HepG2 (cell line): ENCODE measurements around the gene PPRC1. TPM values are rescaled to one million over a fixed set of nuclear protein-coding genes. Genes with fewer than 3 reads are reported as not detected.

Source experiments
- CREB1 ChIP-seq, 2 experiments: fragments of 450-650 bp in 1 of 2; IDR thresholded peaks; 2 replicates each; pipeline ENCODE4 v1.6.1; 2016 to 2017; ENCODE audit warnings: control low read depth in 1 of 2, mild to moderate bottlenecking in 1 of 2, missing compliant biosample characterization in 1 of 2, missing genetic modification characterization in 1 of 2
- ERF ChIP-seq: IDR thresholded peaks from 2 replicates; pipeline ENCODE4 v1.6.1; 2018; ENCODE audit warnings: missing biosample characterization, missing genetic modification reagents
- FOXO1 ChIP-seq: sonication (generic); formaldehyde crosslinking; IDR thresholded peaks from 2 replicates; pipeline ENCODE4 v1.4.0; 2020; ENCODE audit warnings: missing genetic modification reagents
- HNF4A ChIP-seq: sonication (generic); formaldehyde crosslinking; IDR thresholded peaks from 2 replicates; pipeline ENCODE4 v1.4.0; 2020; ENCODE audit warnings: missing genetic modification reagents
- HNRNPLL ChIP-seq: fragments of 200-400 bp; formaldehyde crosslinking; IDR thresholded peaks from 2 replicates; pipeline ENCODE4 v1.6.1; 2017; ENCODE audit warnings: mild to moderate bottlenecking, low read depth, low read length; ENCODE audit not compliant: poor library complexity, severe bottlenecking
- NCOA5 ChIP-seq: sonication (generic); formaldehyde crosslinking; IDR thresholded peaks from 2 replicates; pipeline ENCODE4 v1.4.0; 2020; ENCODE audit warnings: missing genetic modification reagents
- NRL ChIP-seq: sonication (generic); formaldehyde crosslinking; IDR thresholded peaks from 2 replicates; pipeline ENCODE4 v1.5.0; 2020; ENCODE audit warnings: missing genetic modification reagents, mild to moderate bottlenecking, moderate library complexity, borderline replicate concordance
- PAX8 ChIP-seq: sonication (generic); formaldehyde crosslinking; IDR thresholded peaks from 2 replicates; pipeline ENCODE4 v1.8.0; 2022; ENCODE audit warnings: mild to moderate bottlenecking, missing genetic modification reagents, borderline replicate concordance
- SAP130 ChIP-seq: IDR thresholded peaks from 2 replicates; pipeline ENCODE4 v1.6.1; 2016; ENCODE audit warnings: low read depth
- TEAD3 ChIP-seq: optimal IDR thresholded peaks from 2 replicates; pipeline ENCODE3; 2016; ENCODE audit warnings: borderline replicate concordance
- UBTF ChIP-seq: sonication (generic); formaldehyde crosslinking; IDR thresholded peaks from 2 replicates; pipeline ENCODE4 v1.4.0; 2020; ENCODE audit warnings: mild to moderate bottlenecking, missing genetic modification reagents
- ZNF563 ChIP-seq: sonication (generic); formaldehyde crosslinking; IDR thresholded peaks from 2 replicates; pipeline ENCODE4 v1.8.0; 2022; ENCODE audit warnings: mild to moderate bottlenecking, moderate library complexity, missing genetic modification reagents
- ZNF570 ChIP-seq: sonication (generic); formaldehyde crosslinking; IDR thresholded peaks from 2 replicates; pipeline ENCODE4 v1.4.0; 2020; ENCODE audit warnings: mild to moderate bottlenecking, missing genetic modification reagents, borderline replicate concordance
- ZNF773 ChIP-seq: sonication (generic); formaldehyde crosslinking; IDR thresholded peaks from 2 replicates; pipeline ENCODE4 v1.4.0; 2020; ENCODE audit warnings: missing genetic modification reagents, borderline replicate concordance
- polyA plus RNA-seq, 8 experiments: library from polyadenylated mRNA; depleted of rRNA in 3 of 8; stranded (reverse) in 7 of 8; unstranded in 1 of 8; fragments of >200 nt; fragmentation: Illumina TruSeq in 4 of 8; extraction: Trizol in 4 of 8; gene quantifications; 2 replicates each; pipeline versions ENCODE4 v1.2.1 to v1.2.3, GENCODE V29; 2011 to 2016; ENCODE audit warnings: low read depth in 4 of 8, missing spikeins in 1 of 8, mixed read lengths in 1 of 8; ENCODE audit not compliant: insufficient read depth in 1 of 8
- total RNA-seq, 5 experiments: library from RNA; depleted of rRNA; stranded (reverse); fragments of >200 nt; fragmentation: Illumina TruSeq; extraction: Trizol; gene quantifications; 2 replicates each; pipeline ENCODE4 v1.2.3, GENCODE V29; 2016; ENCODE audit warnings: low read depth in 1 of 5
- TF ChIP-seq, protein P1 (sequence below): sonication (generic); formaldehyde crosslinking; IDR thresholded peaks from 2 replicates; pipeline ENCODE4 v1.5.0; 2020; ENCODE audit warnings: mild to moderate bottlenecking, missing genetic modification reagents
- TF ChIP-seq, protein P2 (sequence below): sonication (generic); formaldehyde crosslinking; IDR thresholded peaks from 2 replicates; pipeline ENCODE4 v1.8.0; 2022; ENCODE audit warnings: mild to moderate bottlenecking, missing genetic modification reagents
- TF ChIP-seq, protein P3 (sequence below), 2 experiments: IDR thresholded peaks; 2 replicates each; pipeline ENCODE4 v1.6.1; 2011 to 2012; ENCODE audit warnings: low read length in 2 of 2, borderline replicate concordance in 1 of 2, low read depth in 1 of 2, mild to moderate bottlenecking in 1 of 2, moderate library complexity in 1 of 2

The PPRC1 gene
- total and polyA plus RNA-seq, 2 of the 13 experiments (the other 11 are each of a cell fraction or from before 2014, with no cell fraction given): 18.7 to 24.2 TPM

DNA sequence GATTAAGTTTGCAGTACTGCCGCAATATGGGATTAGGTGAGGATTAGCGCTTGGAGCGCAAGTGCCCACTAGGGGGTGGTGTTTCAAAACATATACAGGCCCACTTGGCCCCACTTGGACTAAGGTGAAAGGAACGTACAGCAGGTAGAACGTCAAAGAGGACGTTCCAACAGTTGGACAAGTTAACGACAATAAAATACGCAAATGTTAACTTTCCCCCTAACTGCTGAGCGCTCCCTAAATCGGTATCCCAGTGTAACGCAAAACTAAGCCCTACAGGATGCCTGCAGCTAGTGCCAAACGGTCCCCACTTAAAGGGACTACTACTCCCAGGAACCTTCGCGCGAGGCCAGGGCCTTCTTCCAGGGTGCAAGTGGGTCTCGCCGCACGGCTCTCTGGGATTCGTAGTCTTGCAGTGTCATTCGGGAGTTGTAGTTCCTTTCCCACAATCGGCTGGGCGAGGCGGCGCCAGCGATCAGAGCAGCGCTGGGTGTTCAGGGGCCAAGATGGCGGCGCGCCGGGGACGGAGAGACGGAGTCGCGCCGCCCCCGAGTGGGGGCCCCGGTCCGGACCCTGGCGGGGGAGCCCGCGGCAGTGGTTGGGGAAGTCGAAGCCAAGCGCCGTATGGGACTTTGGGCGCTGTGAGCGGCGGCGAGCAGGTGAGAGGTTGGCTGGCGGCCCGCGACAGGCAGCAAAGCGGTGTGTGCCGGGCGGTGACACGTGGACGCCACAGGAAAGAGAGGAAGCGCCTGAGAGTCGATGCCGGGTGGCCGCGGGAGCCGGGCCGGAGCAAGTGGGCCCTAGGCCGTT lies at the start of gene PPRC1 (continued):
- TF ChIP-seq SAP130 (CRISPR knock-in tag): peak; percentile 90
- TF ChIP-seq, protein P1, sequence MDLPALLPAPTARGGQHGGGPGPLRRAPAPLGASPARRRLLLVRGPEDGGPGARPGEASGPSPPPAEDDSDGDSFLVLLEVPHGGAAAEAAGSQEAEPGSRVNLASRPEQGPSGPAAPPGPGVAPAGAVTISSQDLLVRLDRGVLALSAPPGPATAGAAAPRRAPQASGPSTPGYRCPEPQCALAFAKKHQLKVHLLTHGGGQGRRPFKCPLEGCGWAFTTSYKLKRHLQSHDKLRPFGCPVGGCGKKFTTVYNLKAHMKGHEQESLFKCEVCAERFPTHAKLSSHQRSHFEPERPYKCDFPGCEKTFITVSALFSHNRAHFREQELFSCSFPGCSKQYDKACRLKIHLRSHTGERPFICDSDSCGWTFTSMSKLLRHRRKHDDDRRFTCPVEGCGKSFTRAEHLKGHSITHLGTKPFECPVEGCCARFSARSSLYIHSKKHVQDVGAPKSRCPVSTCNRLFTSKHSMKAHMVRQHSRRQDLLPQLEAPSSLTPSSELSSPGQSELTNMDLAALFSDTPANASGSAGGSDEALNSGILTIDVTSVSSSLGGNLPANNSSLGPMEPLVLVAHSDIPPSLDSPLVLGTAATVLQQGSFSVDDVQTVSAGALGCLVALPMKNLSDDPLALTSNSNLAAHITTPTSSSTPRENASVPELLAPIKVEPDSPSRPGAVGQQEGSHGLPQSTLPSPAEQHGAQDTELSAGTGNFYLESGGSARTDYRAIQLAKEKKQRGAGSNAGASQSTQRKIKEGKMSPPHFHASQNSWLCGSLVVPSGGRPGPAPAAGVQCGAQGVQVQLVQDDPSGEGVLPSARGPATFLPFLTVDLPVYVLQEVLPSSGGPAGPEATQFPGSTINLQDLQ (CRISPR knock-in tag): 0 out of 2 replicates have a peak, but pooled peaks have one; percentile 14
- TF ChIP-seq ZNF773 (CRISPR knock-in tag): no peak
- TF ChIP-seq ZNF570 (CRISPR knock-in tag): no peak
- peak; percentile 70 for TF ChIP-seq TEAD3 (CRISPR knock-in tag)
- peak; percentile 41 for TF ChIP-seq FOXO1
- TF ChIP-seq, protein P2, sequence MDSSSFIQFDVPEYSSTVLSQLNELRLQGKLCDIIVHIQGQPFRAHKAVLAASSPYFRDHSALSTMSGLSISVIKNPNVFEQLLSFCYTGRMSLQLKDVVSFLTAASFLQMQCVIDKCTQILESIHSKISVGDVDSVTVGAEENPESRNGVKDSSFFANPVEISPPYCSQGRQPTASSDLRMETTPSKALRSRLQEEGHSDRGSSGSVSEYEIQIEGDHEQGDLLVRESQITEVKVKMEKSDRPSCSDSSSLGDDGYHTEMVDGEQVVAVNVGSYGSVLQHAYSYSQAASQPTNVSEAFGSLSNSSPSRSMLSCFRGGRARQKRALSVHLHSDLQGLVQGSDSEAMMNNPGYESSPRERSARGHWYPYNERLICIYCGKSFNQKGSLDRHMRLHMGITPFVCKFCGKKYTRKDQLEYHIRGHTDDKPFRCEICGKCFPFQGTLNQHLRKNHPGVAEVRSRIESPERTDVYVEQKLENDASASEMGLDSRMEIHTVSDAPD: 0 out of 2 replicates have a peak, but pooled peaks have one; percentile 13
- TF ChIP-seq HNRNPLL: peak; percentile 48
- peak; percentile 73; the same call in 1 of the 2 replicates for TF ChIP-seq ERF
- TF ChIP-seq ZNF563 (CRISPR knock-in tag): peak; percentile 75
- peak; percentile 65 for TF ChIP-seq CREB1 (IDR thresholded peaks at IDR 0.05)
- peak; percentile 94 for TF ChIP-seq CREB1 (CRISPR knock-in tag; IDR thresholded peaks at IDR 0.05)
- TF ChIP-seq, protein P3, sequence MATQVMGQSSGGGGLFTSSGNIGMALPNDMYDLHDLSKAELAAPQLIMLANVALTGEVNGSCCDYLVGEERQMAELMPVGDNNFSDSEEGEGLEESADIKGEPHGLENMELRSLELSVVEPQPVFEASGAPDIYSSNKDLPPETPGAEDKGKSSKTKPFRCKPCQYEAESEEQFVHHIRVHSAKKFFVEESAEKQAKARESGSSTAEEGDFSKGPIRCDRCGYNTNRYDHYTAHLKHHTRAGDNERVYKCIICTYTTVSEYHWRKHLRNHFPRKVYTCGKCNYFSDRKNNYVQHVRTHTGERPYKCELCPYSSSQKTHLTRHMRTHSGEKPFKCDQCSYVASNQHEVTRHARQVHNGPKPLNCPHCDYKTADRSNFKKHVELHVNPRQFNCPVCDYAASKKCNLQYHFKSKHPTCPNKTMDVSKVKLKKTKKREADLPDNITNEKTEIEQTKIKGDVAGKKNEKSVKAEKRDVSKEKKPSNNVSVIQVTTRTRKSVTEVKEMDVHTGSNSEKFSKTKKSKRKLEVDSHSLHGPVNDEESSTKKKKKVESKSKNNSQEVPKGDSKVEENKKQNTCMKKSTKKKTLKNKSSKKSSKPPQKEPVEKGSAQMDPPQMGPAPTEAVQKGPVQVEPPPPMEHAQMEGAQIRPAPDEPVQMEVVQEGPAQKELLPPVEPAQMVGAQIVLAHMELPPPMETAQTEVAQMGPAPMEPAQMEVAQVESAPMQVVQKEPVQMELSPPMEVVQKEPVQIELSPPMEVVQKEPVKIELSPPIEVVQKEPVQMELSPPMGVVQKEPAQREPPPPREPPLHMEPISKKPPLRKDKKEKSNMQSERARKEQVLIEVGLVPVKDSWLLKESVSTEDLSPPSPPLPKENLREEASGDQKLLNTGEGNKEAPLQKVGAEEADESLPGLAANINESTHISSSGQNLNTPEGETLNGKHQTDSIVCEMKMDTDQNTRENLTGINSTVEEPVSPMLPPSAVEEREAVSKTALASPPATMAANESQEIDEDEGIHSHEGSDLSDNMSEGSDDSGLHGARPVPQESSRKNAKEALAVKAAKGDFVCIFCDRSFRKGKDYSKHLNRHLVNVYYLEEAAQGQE (IDR thresholded peaks at IDR 0.05; ENCODE audit: borderline replicate concordance in 1 of 2, low read depth in 1 of 2, low read length in 2 of 2): peak in 1 of 2 experiments; percentile 55; a peak in 1 of 4 replicates
- peak; percentile 30; the same call in 1 of the 2 replicates for TF ChIP-seq NRL (CRISPR knock-in tag)
- no peak for TF ChIP-seq NCOA5 (CRISPR knock-in tag)
- TF ChIP-seq HNF4A (CRISPR knock-in tag): peak; percentile 0; the same call in 1 of the 2 replicates
- TF ChIP-seq UBTF (CRISPR knock-in tag): peak; percentile 75
- no peak; the same call in 1 of the 2 replicates for TF ChIP-seq PAX8 (CRISPR knock-in tag)
